ENCODE data around the gene PLEKHG3. TPM values are rescaled to one million over a fixed set of nuclear protein-coding genes. Genes with fewer than 3 reads are reported as not detected.

The PLEKHG3 gene
- polyA plus RNA-seq, 1 donor (not counting 4 experiments of a cell fraction or from before 2014, with no cell fraction given) = 71.0 TPM

DNA sequence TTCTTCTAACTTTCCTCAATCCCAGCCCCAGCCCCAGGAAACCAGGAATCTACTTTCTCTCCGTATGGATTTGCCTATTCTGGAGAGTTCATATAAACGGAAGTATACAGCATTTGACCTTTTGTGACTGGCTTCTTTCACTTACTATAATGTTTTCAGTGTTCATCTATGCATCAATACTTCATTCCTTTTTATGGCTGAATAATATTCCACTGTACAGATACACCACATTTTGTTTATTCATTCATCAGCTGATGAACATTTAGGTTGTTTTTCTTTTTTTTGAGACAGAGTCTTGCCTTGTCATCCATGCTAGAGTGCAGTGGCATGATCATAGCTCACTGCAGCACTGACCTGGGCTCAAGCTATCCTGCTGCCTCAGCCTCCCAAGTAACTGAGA is 3.9 kb upstream of the PLEKHG3 start:
- dilution Hi-C loops (cut with MboI; ENCODE audit: extremely low pct_ligation_motif_present, low sequenced_read_pairs) = no loop called here
- no peak overlapping the region for H3K27ac ChIP-seq (ENCODE audit: control insufficient read depth, insufficient read depth, low read length)
- H3K4me2 ChIP-seq (ENCODE audit: control insufficient read depth, extremely low read depth, insufficient read depth, low read depth, low read length) = no peak overlapping the region
- H3K36me3 ChIP-seq (ENCODE audit: control insufficient read depth in 2 of 2, extremely low read depth in 1 of 2, insufficient read depth in 2 of 2, low read length in 2 of 2) = no peaks in the 10 kb centered on the region
- no peaks in the 10 kb centered on the region for H3K9me1 ChIP-seq (ENCODE audit: control insufficient read depth, extremely low read depth, insufficient read depth, low read length)
- H4K20me1 ChIP-seq (ENCODE audit: control insufficient read depth, extremely low read depth, insufficient read depth, low read length) = no peaks in the 10 kb centered on the region
- no peak overlapping the region for H3K4me3 ChIP-seq (ENCODE audit: control insufficient read depth in 2 of 3, extremely low read depth in 1 of 3, insufficient read depth in 2 of 3, low read depth in 1 of 3, low read length in 3 of 3)
- no peak for DNase-seq (ENCODE audit: low read depth, low spot score)
- H3K27me3 ChIP-seq (ENCODE audit: control insufficient read depth, extremely low read depth, insufficient read depth, low read length) = no peaks in the 10 kb centered on the region
- H3K4me1 ChIP-seq (ENCODE audit: control insufficient read depth, extremely low read depth, insufficient read depth, low read length) = peaks cover 34% of the 10 kb centered on the region
- H3K9me3 ChIP-seq (ENCODE audit: control insufficient read depth, low read depth, low read length) = no peaks in the 10 kb centered on the region
- H3K9ac ChIP-seq (ENCODE audit: control insufficient read depth, extremely low read depth, insufficient read depth, low read length) = no peak overlapping the region
- peaks cover 12% of the 10 kb centered on the region for H3K79me2 ChIP-seq (ENCODE audit: control insufficient read depth, insufficient read depth, low read length)
- H2AFZ ChIP-seq (ENCODE audit: control insufficient read depth, low read length) = no peak overlapping the region
- FAIRE-seq = no peak
- no peak for TF ChIP-seq EZH2 (IDR thresholded peaks at IDR 0.05; ENCODE audit: low read length)
- TF ChIP-seq, protein P1, sequence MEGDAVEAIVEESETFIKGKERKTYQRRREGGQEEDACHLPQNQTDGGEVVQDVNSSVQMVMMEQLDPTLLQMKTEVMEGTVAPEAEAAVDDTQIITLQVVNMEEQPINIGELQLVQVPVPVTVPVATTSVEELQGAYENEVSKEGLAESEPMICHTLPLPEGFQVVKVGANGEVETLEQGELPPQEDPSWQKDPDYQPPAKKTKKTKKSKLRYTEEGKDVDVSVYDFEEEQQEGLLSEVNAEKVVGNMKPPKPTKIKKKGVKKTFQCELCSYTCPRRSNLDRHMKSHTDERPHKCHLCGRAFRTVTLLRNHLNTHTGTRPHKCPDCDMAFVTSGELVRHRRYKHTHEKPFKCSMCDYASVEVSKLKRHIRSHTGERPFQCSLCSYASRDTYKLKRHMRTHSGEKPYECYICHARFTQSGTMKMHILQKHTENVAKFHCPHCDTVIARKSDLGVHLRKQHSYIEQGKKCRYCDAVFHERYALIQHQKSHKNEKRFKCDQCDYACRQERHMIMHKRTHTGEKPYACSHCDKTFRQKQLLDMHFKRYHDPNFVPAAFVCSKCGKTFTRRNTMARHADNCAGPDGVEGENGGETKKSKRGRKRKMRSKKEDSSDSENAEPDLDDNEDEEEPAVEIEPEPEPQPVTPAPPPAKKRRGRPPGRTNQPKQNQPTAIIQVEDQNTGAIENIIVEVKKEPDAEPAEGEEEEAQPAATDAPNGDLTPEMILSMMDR (optimal IDR thresholded peaks at IDR 0.05 in 1 of 3, IDR thresholded peaks at IDR 0.05 in 1 of 3, conservative IDR thresholded peaks at IDR 0.05 in 1 of 3; ENCODE audit: extremely low read depth in 1 of 3, insufficient read depth in 2 of 3, low read length in 3 of 3) = no peak

- peaks cover 34% of the 10 kb centered on the region for H3K4me1 ChIP-seq (ENCODE audit: control insufficient read depth, extremely low read depth, insufficient read depth, low read length)
- FAIRE-seq (no peak), DNase-seq (ENCODE audit: low read depth, low spot score) (no peak)
- dilution Hi-C loops (cut with MboI; ENCODE audit: extremely low pct_ligation_motif_present, low sequenced_read_pairs) = no loop called here
- H4K20me1 ChIP-seq (ENCODE audit: control insufficient read depth, extremely low read depth, insufficient read depth, low read length) = peaks cover under 1% of the 10 kb centered on the region
- no peak overlapping the region for H2AFZ ChIP-seq (ENCODE audit: control insufficient read depth, low read length)
- H3K4me3 ChIP-seq (ENCODE audit: control insufficient read depth in 2 of 3, extremely low read depth in 1 of 3, insufficient read depth in 2 of 3, low read depth in 1 of 3, low read length in 3 of 3) = no peak overlapping the region
- H3K27me3 ChIP-seq (ENCODE audit: control insufficient read depth, extremely low read depth, insufficient read depth, low read length) = no peaks in the 10 kb centered on the region
- no peaks in the 10 kb centered on the region for H3K36me3 ChIP-seq (ENCODE audit: control insufficient read depth in 2 of 2, extremely low read depth in 1 of 2, insufficient read depth in 2 of 2, low read length in 2 of 2)
- H3K4me2 ChIP-seq (ENCODE audit: control insufficient read depth, extremely low read depth, insufficient read depth, low read depth, low read length) = no peak overlapping the region
- no peaks in the 10 kb centered on the region for H3K9me3 ChIP-seq (ENCODE audit: control insufficient read depth, low read depth, low read length)
- no peak for TF ChIP-seq EZH2 (IDR thresholded peaks at IDR 0.05; ENCODE audit: low read length)
- TF ChIP-seq, protein P1 (optimal IDR thresholded peaks at IDR 0.05 in 1 of 3, IDR thresholded peaks at IDR 0.05 in 1 of 3, conservative IDR thresholded peaks at IDR 0.05 in 1 of 3; ENCODE audit: extremely low read depth in 1 of 3, insufficient read depth in 2 of 3, low read length in 3 of 3) = no peak
- no peak overlapping the region for H3K9ac ChIP-seq (ENCODE audit: control insufficient read depth, extremely low read depth, insufficient read depth, low read length)
- peaks cover 18% of the 10 kb centered on the region for H3K79me2 ChIP-seq (ENCODE audit: control insufficient read depth, insufficient read depth, low read length)
- no peaks in the 10 kb centered on the region for H3K9me1 ChIP-seq (ENCODE audit: control insufficient read depth, extremely low read depth, insufficient read depth, low read length)
- H3K27ac ChIP-seq (ENCODE audit: control insufficient read depth, insufficient read depth, low read length) = no peak overlapping the region
Observed at GRCh38 chr14:64700894-64701293, 3.3 kb upstream of the PLEKHG3 start.

Measured in keratinocyte (primary cell).